GM19043 (cell line): Measurements from ENCODE around the gene EN2.

Source experiments
- ATAC-seq: cut with Tn5 transposase; IDR thresholded peaks from one replicate; pipeline ENCODE4 v1.9.1; 2021; ENCODE audit warnings: low read depth; ENCODE audit not compliant: unreplicated experiment

EN2 gene

DNA sequence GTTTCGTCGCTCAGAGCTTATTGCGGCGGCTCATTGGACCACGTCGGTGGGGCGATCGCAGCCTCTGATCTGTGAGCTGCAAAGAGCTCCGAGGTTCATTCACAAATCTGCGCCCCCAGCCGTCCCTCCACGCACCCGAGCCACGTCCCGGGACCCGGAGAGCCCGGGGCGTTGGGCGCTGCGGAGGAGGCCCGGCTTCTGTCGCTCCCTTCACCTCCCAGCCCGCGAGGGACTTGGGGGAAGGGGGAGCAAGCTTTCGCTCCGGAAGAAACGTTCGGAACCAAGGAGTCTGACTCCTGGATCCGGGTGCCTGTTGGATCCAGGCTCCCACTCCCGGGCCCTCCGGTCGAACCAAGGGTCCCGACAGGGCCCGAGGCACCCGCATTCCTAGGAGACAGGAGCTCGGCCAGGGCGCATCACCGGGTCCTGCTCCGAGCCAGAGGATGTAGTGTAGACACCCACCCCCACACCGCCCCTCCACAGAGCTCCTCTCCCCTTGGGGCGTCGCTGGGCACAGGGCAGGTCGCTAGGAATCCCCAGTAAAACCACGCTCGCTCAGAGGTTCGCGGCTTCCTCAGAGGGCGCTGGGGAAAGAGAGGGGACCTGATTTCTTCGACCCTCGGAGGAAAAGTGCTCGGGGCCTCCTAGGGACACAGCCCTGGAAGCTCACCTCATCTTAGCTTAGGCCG lies 7.9 kb upstream of the EN2 start:
- no peak for ATAC-seq

DNA sequence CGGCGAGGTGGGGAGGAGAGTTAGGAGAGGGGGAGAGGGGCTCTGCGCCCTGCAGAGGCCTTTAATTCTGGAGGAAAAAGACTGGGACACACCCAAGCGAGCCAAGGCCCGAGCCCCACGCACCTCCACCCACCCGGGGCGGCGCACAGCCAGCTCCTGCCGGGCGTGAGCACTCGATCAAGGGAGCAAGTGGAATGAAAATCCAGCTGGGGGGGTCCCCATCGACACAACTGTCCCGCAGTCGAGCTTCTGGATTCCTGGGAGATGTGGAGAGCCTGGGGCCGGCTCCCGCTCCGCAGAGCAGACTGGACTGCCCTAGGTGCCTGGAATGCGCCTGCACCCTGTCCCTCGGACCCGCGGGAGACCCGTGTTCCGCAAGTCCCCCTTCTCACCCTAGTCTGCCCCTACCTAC lies 7.4 kb upstream of the EN2 start:
- no peak for ATAC-seq

DNA sequence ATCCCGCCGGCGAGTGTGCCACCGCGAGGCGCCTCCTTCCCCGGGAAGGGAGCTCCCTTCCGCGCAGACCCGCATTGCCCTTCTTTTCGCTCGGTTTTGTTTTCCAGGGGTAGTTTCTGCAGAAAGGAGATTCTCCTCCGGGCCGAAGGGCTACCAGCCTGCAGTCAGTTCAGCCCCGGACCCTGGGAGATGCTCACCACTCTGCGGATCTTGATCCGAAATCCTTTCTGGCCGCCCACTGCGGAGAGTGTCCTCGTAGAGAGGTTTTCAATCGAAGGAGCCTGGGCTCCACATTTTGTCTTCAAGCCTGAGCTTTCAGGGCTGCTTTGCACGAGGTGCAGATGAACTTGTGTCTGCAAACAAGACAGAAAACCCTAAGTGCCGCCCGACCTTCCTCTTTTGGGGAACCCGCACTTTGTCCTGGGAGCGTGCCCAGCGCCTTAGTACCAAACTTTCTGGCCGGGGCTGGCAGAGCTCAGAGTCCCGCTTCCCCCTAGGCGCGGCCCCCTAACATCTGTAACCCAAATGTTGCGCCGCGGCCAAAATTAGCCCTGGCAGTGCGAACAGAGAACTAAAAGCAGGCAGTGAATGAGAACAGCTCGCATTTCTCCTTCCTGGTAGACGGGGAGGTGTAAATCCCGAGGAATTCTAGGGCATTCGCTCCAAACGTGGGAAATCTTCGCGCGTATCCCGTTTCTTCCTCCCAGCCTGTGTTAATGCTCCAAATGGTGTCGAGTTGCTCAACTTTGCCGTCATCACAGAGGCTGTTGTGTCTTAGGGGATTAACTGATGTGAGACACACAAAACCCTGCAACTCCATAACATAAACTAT lies 6.7 kb upstream of the EN2 start:
- ATAC-seq: no peak

- no peak for ATAC-seq
Observed at GRCh38 chr7:155451840-155452239, 6.1 kb upstream of the EN2 start.

- no peak for ATAC-seq
Observed at GRCh38 chr7:155452505-155453295, 5.2 kb upstream of the EN2 start.

DNA sequence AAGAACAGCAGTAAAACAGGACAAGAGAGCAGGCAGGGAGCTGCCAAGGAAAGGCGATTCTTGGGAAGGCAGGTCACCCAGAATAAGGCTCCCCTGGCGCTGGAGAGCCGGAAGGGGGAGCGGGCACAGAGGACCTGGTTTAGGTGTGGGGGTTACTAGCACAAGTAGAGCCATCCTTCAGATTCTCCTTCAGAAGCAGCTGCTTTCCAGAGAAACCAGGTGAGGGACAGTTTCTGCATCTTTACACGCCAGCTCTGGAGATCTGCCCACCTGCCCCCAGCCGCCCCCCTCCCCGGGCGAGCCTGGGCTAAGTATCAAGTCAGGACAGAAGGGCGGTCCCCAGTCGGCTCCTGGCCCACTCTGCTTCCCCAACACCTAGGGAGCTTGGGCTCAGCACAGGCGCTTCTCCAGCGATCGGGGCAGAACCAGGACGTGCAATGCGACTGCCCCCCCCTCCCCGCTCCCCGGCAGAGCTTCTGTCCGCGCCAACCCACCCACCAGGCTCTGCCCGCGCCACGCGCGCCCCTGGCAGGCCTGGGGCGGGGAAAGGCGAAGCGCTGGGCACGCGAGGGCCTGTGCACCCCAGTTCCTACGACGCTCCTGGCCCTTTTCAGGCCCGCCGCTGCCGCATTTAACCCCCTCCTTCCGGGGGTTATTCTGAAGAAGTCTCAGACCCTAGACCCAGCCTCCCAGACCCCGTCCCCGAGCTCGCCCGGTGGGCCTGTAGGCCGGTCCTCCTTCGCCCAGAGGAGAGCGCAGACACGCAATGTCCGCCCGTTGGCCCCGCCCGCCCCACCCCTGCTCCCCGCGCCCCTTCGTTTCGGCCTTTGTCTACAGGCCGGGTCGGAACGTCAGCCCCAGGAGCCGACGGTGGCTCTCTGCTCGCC lies 4.4 kb upstream of the EN2 start:
- no peak for ATAC-seq

GRCh38 chr7:155454183-155455112 lies 3.5 kb upstream of the EN2 start:
- ATAC-seq: no peak

GRCh38 chr7:155455132-155455693 lies 2.7 kb upstream of the EN2 start:
- no peak for ATAC-seq

DNA sequence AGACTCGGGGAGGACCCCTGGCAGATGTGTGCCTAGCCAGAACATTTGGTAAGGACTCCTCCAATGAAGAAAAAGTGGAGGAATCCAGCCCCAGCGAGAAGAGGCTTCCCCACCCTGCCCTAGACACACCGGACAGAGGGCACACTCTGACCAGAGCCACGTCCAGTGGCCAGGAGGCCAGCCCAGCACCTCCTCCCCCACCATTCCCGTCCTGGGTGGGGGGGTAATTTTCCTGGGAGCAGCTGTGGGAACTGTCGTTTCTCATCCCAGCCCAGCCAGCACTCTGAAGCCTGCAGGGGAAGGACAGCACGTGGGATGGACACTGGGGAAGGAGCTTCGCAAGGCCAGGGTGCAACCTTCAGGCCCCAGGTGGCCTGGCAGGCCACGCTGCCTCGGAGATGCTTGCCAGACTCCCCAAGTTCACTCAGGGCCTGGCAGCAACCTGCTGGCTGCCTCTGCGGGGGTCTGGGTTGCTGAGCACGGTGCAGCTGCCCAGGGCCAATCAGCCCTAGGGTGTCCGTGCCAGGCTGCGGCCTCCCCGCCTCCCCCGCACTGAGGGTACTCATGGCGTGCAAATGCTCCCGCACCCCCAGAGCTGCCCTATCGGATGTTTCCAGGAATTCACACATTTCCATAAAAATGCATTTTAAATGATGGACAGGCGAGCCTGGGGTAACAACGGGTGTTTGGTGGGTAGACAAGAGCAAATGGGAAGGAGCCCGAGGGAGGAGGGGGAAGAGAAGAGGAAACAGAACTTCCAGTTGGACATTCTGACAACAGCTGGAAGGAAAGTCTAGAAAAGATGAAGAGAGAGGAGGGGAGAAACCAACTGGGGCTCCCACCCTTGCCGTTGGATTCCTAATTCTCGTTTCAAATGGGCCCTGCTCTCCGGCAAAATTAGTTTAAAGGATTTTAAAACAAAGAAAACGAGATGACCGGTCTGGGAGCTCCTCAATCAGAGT lies 1.9 kb upstream of the EN2 start:
- no peak for ATAC-seq

- no peak for ATAC-seq
Observed at GRCh38 chr7:155456738-155457543, 988 bp upstream of the EN2 start.

- no peak for ATAC-seq
Observed at GRCh38 chr7:155457544-155458110, 302 bp upstream of the EN2 start.

DNA sequence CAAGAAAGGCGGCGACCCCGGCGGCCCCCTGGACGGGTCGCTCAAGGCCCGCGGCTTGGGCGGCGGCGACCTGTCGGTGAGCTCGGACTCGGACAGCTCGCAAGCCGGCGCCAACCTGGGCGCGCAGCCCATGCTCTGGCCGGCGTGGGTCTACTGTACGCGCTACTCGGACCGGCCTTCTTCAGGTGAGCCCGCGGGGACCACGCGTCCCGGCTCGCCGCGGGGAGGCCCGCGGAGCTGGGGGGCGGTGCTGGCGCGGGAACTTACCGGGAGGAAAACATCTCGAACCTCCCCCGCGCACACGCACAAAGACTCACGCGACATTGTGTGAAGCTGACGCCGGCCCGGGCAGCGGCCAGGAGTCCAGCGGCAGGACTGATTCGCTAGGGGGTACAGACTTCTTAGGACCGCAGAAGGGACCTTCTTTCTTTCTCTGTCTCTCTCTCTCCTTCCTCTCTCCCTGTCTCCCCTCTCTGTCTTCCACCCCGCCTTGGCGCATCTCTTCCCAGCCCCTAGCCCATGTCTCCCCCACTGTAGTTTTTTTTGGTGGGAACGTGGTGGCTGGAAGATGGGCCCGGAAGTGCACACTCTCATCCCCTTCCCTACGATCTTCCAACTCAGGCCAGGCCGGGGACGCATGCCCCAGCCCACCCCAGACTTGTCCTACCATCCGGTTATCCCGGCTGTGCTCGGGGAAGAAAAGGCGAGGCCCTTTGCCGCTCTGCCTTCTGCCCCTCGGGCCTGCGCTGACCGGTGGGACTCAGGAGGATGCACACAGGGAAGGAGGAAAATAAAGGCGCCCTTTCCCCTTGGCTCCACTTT lies 1.2 kb downstream of the EN2 start:
- no peak for ATAC-seq

DNA sequence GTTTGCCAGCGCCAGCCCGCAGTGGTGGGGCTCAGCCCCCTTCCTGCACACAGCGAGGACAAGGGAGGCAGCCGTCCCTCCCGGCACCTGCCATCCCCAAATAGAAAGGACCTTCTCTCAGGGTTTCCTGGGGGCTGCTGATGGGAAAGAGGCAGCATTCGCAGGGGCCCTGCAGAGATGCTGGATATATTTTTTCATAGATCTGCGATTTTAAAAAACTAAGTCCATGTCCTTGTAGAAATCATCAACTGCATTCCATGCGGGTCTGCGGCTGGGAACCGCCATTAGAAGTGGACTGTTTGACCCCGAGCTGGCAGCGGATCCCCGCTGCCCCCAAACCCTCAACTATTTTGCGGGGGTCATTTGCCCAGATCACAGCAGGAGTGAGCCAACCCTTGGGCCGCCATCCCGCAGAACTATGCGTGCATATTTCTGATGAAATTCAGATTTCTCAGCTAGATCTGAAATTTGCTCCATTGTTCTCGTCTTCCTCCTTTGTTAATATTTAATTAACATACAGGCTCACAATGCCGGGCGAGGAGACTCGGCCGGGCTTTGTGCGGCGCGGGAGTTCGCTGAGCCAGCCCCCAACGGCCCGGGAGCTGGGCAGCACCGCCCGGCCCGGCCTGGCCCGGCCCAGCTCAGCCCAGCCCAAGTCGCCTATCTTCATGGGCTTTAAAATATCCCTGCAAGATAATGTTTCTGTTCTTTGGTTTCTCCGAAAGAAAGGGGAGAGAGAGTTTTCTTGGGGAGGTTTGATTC lies 2.0 kb downstream of the EN2 start:
- ATAC-seq: no peak

DNA sequence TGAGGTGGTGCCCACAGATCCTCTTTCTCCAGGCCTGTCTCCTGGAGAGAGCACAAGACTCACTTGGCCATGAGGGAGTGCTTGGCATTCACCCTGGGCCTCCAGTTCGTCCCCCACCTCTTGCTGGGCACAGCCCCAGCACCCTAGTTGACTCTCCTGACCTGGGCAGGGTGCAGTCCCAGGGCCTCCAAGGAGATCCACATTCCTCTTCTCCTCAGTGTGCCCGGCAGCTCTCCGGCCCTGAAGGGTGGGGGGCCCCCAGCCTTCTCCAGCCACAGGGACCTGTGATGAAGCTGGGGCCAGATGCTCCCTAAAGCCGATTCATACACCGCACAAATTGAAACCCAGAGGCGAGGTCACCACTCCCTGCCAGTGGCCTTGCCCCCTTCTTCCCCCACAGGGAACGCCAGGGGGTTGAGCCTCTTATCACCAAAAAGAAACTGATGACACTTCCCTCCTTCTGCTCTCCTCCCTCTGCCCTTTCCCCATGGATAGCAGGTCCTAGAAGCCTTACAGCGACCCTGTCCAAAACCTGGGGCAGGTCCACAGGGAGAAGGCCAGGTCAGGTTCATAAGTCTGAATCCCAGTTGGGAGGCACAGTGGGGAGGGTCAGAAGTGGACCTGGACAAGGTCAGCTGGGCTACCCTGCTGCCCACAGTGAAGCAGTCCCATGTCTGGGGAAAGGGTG lies 3.1 kb downstream of the EN2 start:
- ATAC-seq: no peak

GRCh38 chr7:155461631-155462030 lies 3.7 kb downstream of the EN2 start:
- no peak for ATAC-seq
